ENCODE data around the gene ARHGEF25.

ARHGEF25 gene

GRCh38 chr12:57580466-57580795, 30.8 kb upstream of the ARHGEF25 start:
- no peak overlapping the region for H3K4me3 ChIP-seq (ENCODE audit: control insufficient read depth, low read depth, low read length)
- no peak for TF ChIP-seq CTCF (conservative IDR thresholded peaks at IDR 0.05; ENCODE audit: control insufficient read depth, insufficient read depth, low read depth, low read length)
- no peak for DNase-seq (ENCODE audit: low read depth)

GRCh38 chr12:57581802-57582201, 29.4 kb upstream of the ARHGEF25 start:
- H3K4me3 ChIP-seq (ENCODE audit: control insufficient read depth, low read depth, low read length), result no peak overlapping the region
- TF ChIP-seq CTCF (conservative IDR thresholded peaks at IDR 0.05; ENCODE audit: control insufficient read depth, insufficient read depth, low read depth, low read length), result no peak
- no peak for DNase-seq (ENCODE audit: low read depth)

GRCh38 chr12:57582440-57582839, 28.8 kb upstream of the ARHGEF25 start:
- no peak for DNase-seq (ENCODE audit: low read depth)
- no peak overlapping the region for H3K4me3 ChIP-seq (ENCODE audit: control insufficient read depth, low read depth, low read length)
- TF ChIP-seq CTCF (conservative IDR thresholded peaks at IDR 0.05; ENCODE audit: control insufficient read depth, insufficient read depth, low read depth, low read length), result no peak

- peak; percentile 98 for TF ChIP-seq CTCF (conservative IDR thresholded peaks at IDR 0.05; ENCODE audit: control insufficient read depth, insufficient read depth, low read depth, low read length)
- DNase-seq (ENCODE audit: low read depth), result peak; percentile 85
- H3K4me3 ChIP-seq (ENCODE audit: control insufficient read depth, low read depth, low read length), result no peak overlapping the region
These were observed 28.0 kb upstream of the ARHGEF25 start for GRCh38 chr12:57583008-57583831.

- no peak for TF ChIP-seq CTCF (conservative IDR thresholded peaks at IDR 0.05; ENCODE audit: control insufficient read depth, insufficient read depth, low read depth, low read length)
- no peak overlapping the region for H3K4me3 ChIP-seq (ENCODE audit: control insufficient read depth, low read depth, low read length)
- DNase-seq (ENCODE audit: low read depth), result no peak
These were observed 27.2 kb upstream of the ARHGEF25 start for GRCh38 chr12:57584050-57584449.

GRCh38 chr12:57584690-57585089, 26.5 kb upstream of the ARHGEF25 start:
- no peak for TF ChIP-seq CTCF (conservative IDR thresholded peaks at IDR 0.05; ENCODE audit: control insufficient read depth, insufficient read depth, low read depth, low read length)
- DNase-seq (ENCODE audit: low read depth), result no peak
- H3K4me3 ChIP-seq (ENCODE audit: control insufficient read depth, low read depth, low read length), result no peak overlapping the region

Measured in fibroblast of mammary gland (primary cell).